Measurements from ENCODE around the gene KLHDC9.
"Not testable (repeated sequence)": the region's sequence is repeated elsewhere in the genome, so short reads cannot be mapped to it uniquely, and the experiment has no call there.

The KLHDC9 gene

GRCh38 chr1:161099090-161099802 is 1.1 kb downstream of the KLHDC9 start:
- DNase-seq: no peak

- DNase-seq: no peak
Observed at GRCh38 chr1:161100556-161100955, 2.4 kb downstream of the KLHDC9 start.

- no peak for DNase-seq
Observed at GRCh38 chr1:161106431-161106830, 8.3 kb downstream of the KLHDC9 start.

- DNase-seq: no peak
Observed at GRCh38 chr1:161111117-161111516, 13.0 kb downstream of the KLHDC9 start.

GRCh38 chr1:161111527-161111926 is 13.4 kb downstream of the KLHDC9 start:
- peak; percentile 37 for DNase-seq

GRCh38 chr1:161113915-161114314 is 15.8 kb downstream of the KLHDC9 start:
- no peak for DNase-seq

GRCh38 chr1:161114556-161114955 is 16.4 kb downstream of the KLHDC9 start:
- DNase-seq: no peak

GRCh38 chr1:161115132-161115711 is 17.1 kb downstream of the KLHDC9 start:
- no peak for DNase-seq

GRCh38 chr1:161115961-161116360 is 17.8 kb downstream of the KLHDC9 start:
- DNase-seq: not testable (repeated sequence)

- peak; percentile 91 for DNase-seq
Observed at GRCh38 chr1:161117759-161118581, 19.8 kb downstream of the KLHDC9 start, which contains the start of the genes NIT1 and PFDN2. Gene NIT1, plus strand, starts transcription at chr1:161118105. Its CDS starts 72 bp downstream, at chr1:161118177. Gene PFDN2, minus strand, starts transcription at chr1:161118037. Its CDS starts 11 bp downstream, at chr1:161118026.

- peak; percentile 90 for DNase-seq
Observed at GRCh38 chr1:161119092-161119903, 21.1 kb downstream of the KLHDC9 start.

- no peak for DNase-seq
Observed at GRCh38 chr1:161121042-161121650, 23.0 kb downstream of the KLHDC9 start.

- DNase-seq: no peak
Observed at GRCh38 chr1:161121834-161122233, 23.7 kb downstream of the KLHDC9 start.

- DNase-seq: no peak
Observed at GRCh38 chr1:161122967-161123366, 24.8 kb downstream of the KLHDC9 start.

GRCh38 chr1:161127649-161128048 is 29.5 kb downstream of the KLHDC9 start:
- DNase-seq: peak; percentile 37

- DNase-seq: no peak
Observed at GRCh38 chr1:161128591-161129420, 30.6 kb downstream of the KLHDC9 start.

GRCh38 chr1:161130266-161130665 is 32.1 kb downstream of the KLHDC9 start:
- DNase-seq: no peak

GRCh38 chr1:161131523-161132409 is 33.6 kb downstream of the KLHDC9 start:
- DNase-seq: peak; percentile 31

GRCh38 chr1:161132410-161133219 is 34.5 kb downstream of the KLHDC9 start, which contains the start of gene DEDD:
Gene DEDD, minus strand, starts transcription at chr1:161132667. Its CDS starts 8,205 bp downstream, at chr1:161124462.
- DNase-seq: peak; percentile 99
